ENCODE results near the gene ARG1.

- TF ChIP-seq CHD7 (IDR thresholded peaks at IDR 0.05; ENCODE audit: insufficient replicate concordance, low read length) (no peak), SIX5 (IDR thresholded peaks at IDR 0.05; ENCODE audit: low read depth, low read length) (no peak), CREB1 (IDR thresholded peaks at IDR 0.05) (no peak), RAD21 (IDR thresholded peaks at IDR 0.05 in 1 of 2, conservative IDR thresholded peaks at IDR 0.05 in 1 of 2; ENCODE audit: low read depth in 2 of 2, low read length in 2 of 2) (no peak), CTCF (IDR thresholded peaks at IDR 0.05; ENCODE audit: control extremely low read depth in 1 of 3, insufficient read depth in 1 of 3, low read depth in 1 of 3, low read length in 3 of 3) (no peak), RFX5 (IDR thresholded peaks at IDR 0.05; ENCODE audit: borderline replicate concordance, low read depth, low read length) (no peak), SIN3A (conservative IDR thresholded peaks at IDR 0.05 in 1 of 2, IDR thresholded peaks at IDR 0.05 in 1 of 2; ENCODE audit: low read depth in 1 of 2, low read length in 2 of 2) (no peak), POLR2A (IDR thresholded peaks at IDR 0.05; ENCODE audit: control extremely low read depth in 1 of 2, low read depth in 2 of 2, low read length in 2 of 2) (no peak), SP1 (IDR thresholded peaks at IDR 0.05; ENCODE audit: low read depth, low read length) (no peak), EZH2 (IDR thresholded peaks at IDR 0.05; ENCODE audit: low read depth, low read length, severe bottlenecking) (no peak)
These were observed 4.3 kb upstream of the ARG1 start for GRCh38 chr6:131568726-131569125.

All from H1 (cell line).